ENCODE results near the gene TP63.

Gene TP63

DNA sequence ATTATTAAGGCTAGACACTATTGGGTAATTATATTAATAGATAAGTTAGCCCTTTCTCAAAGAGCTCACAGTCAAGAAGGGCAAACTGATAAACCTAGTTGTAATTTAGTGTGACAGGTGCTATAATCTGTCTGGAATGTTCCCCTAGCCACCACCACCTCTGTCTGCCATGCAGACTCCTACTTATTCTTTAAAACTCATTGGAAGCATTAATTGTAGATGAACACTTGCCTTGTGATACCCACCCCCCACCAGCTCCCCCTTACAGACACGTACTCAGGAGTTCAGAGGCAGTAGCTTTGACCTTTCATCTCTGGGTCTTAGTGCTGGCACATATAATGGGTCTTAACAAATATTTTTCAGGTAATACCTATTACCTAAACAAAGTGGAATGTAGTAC, 195.9 kb downstream of the TP63 start:
- no peak for DNase-seq (ENCODE audit: low read depth)
- TF ChIP-seq, protein P1, sequence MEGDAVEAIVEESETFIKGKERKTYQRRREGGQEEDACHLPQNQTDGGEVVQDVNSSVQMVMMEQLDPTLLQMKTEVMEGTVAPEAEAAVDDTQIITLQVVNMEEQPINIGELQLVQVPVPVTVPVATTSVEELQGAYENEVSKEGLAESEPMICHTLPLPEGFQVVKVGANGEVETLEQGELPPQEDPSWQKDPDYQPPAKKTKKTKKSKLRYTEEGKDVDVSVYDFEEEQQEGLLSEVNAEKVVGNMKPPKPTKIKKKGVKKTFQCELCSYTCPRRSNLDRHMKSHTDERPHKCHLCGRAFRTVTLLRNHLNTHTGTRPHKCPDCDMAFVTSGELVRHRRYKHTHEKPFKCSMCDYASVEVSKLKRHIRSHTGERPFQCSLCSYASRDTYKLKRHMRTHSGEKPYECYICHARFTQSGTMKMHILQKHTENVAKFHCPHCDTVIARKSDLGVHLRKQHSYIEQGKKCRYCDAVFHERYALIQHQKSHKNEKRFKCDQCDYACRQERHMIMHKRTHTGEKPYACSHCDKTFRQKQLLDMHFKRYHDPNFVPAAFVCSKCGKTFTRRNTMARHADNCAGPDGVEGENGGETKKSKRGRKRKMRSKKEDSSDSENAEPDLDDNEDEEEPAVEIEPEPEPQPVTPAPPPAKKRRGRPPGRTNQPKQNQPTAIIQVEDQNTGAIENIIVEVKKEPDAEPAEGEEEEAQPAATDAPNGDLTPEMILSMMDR (IDR thresholded peaks at IDR 0.05; ENCODE audit: control insufficient read depth, insufficient read depth, low read depth, low read length, missing control alignments): no peak
- H3K4me3 ChIP-seq (ENCODE audit: control insufficient read depth, low read depth, low read length): no peak overlapping the region

DNA sequence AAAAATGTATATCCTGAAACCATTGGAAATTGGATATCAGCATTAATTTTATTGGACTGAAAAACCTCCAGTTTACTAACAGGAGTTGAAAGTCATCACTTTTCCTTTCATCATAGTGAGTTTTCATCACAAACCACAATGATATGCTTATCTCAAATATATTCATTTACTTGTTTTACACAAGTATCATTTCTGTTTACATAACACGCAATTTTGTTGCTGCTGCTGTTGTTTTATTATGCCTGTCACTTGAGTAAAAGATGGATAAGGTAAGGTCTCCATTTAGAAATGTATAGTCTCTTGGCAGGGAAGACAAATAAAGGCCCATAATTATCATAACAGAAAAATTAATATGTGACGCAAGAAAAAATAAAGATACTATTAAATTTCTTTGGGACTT, 199.2 kb downstream of the TP63 start:
- DNase-seq (ENCODE audit: low read depth): no peak
- no peak overlapping the region for H3K4me3 ChIP-seq (ENCODE audit: control insufficient read depth, low read depth, low read length)
- TF ChIP-seq, protein P1 (IDR thresholded peaks at IDR 0.05; ENCODE audit: control insufficient read depth, insufficient read depth, low read depth, low read length, missing control alignments): no peak

DNA sequence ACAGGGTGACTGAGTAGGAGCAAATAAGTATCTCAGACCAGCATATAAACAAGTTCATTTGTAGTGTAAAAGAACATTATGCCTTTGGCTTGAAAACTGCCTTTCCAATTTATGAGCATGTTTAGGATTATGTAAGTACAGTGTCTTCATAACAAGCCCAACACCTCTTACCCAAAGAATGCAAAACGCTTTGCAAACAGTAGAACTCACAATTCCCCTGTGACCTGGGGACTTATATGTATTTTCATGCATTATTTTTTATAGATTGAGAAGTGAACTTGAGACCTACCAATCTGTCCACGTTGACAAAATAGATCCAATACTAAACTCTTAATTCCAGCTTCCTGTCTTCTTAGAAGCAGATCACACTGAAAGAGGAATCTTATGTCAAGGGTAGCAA, 202.1 kb downstream of the TP63 start:
- no peak overlapping the region for H3K4me3 ChIP-seq (ENCODE audit: control insufficient read depth, low read depth, low read length)
- no peak for DNase-seq (ENCODE audit: low read depth)
- TF ChIP-seq, protein P1 (IDR thresholded peaks at IDR 0.05; ENCODE audit: control insufficient read depth, insufficient read depth, low read depth, low read length, missing control alignments): no peak

DNA sequence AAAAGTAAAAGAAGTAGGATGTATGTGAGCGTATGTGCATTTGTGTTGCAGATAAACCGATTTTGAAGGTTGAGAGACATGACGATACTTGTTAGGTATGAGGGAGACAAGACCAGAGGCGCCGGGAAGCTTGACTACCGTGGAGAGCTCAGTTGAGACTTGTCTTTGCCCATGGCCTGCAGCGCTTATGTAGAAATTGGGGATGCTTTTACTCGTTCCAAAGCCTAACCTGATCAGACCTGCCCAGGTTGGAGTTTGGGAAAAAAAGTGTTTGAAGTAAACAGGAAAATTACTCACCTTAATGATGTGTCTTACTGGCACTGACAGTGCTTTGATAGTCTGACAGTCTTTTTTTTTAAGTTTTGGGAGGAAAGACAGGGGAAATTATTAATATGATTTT, 202.8 kb downstream of the TP63 start:
- TF ChIP-seq, protein P1 (IDR thresholded peaks at IDR 0.05; ENCODE audit: control insufficient read depth, insufficient read depth, low read depth, low read length, missing control alignments): no peak
- H3K4me3 ChIP-seq (ENCODE audit: control insufficient read depth, low read depth, low read length): no peak overlapping the region
- DNase-seq (ENCODE audit: low read depth): no peak

DNA sequence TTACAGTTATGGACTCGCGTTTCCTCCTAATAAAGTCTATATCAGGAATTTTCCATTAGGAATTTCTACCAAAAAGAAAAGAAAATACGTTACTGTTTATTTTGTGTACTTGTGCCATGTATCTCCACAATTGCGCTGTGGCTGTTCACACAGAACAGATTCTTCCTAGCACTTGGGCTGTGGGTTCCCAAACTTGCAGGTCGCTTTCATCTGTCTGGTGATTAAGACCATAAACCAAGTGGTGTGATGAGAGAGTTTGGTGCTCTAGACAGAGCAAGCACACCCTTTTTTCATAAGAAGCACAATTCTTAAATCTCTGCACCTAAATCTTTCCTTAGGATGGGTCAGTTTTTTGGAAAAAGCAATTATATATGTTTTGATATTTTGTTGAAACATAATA, 203.3 kb downstream of the TP63 start:
- no peak for DNase-seq (ENCODE audit: low read depth)
- TF ChIP-seq, protein P1 (IDR thresholded peaks at IDR 0.05; ENCODE audit: control insufficient read depth, insufficient read depth, low read depth, low read length, missing control alignments): no peak
- no peak overlapping the region for H3K4me3 ChIP-seq (ENCODE audit: control insufficient read depth, low read depth, low read length)

DNA sequence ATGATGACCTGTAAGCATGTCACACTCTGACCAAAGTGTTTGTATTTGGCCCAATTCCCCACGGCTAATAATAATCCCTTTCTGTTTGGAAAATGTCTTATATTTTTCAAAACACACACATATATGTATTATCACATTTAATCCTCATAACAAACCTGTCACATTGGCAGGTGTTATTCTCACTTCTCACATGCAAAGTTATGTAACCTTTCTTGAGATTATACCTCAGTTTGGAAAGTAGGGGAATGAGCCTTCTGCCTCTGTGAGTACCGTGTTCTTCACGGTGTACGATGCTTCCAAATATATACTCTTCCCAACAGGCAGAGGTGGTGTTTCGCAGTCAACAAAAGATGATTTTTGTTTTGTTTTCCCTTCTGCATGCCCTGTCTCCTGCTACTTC, 205.6 kb downstream of the TP63 start:
- no peak for DNase-seq (ENCODE audit: low read depth)
- TF ChIP-seq, protein P1 (IDR thresholded peaks at IDR 0.05; ENCODE audit: control insufficient read depth, insufficient read depth, low read depth, low read length, missing control alignments): no peak
- H3K4me3 ChIP-seq (ENCODE audit: control insufficient read depth, low read depth, low read length): no peak overlapping the region

DNA sequence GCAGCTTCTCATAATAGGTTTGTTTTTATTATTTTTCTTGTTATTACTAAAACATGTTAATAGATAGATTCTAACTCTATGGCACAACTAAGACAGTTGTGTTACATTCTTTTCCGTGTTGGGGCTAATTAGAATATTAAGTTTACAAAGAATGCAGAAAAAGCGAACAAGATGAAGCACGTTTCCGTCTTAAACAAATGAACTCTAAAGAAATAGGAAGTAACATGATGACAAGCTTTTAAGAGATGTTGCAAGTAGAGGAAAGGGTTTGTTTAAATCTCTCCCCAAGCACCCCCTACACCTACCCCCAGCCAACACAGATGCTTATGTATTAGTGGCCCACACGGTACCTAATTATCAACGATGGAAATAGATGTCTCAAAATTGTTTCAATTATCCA, 207.1 kb downstream of the TP63 start:
- no peak for DNase-seq (ENCODE audit: low read depth)
- TF ChIP-seq, protein P1 (IDR thresholded peaks at IDR 0.05; ENCODE audit: control insufficient read depth, insufficient read depth, low read depth, low read length, missing control alignments): no peak
- H3K4me3 ChIP-seq (ENCODE audit: control insufficient read depth, low read depth, low read length): no peak overlapping the region
